Upper lobe of left lung (tissue), 4 donors: ENCODE data around the gene SH3PXD2A.

Source experiments
- CTCF ChIP-seq, 6 experiments: fragments of 450-650 bp in 4 of 6; fragments of 200-600 bp in 2 of 6; sonication (generic) in 2 of 6; IDR thresholded peaks; one replicate each; pipeline ENCODE4 v1.5.1; 2016 to 2019; ENCODE audit warnings: antibody characterized with exemption in 6 of 6
- EP300 ChIP-seq, 4 donors: sonication (generic); formaldehyde crosslinking; IDR thresholded peaks; one replicate each; pipeline ENCODE4 v1.5.1; 2017; ENCODE audit warnings: antibody characterized with exemption in 4 of 4, control low read depth in 2 of 4
- POLR2A ChIP-seq, 4 donors: fragments of 450-650 bp; IDR thresholded peaks; one replicate each; pipeline ENCODE4 v1.5.1; 2016 to 2017; ENCODE audit warnings: antibody characterized with exemption in 4 of 4, mild to moderate bottlenecking in 2 of 4
- POLR2AphosphoS5 ChIP-seq, 2 donors: sonication (generic); formaldehyde crosslinking; IDR thresholded peaks; one replicate each; pipeline ENCODE4 v1.5.1; 2017; ENCODE audit warnings: antibody characterized with exemption in 2 of 2

GRCh38 chr10:103816431-103816830, 38.9 kb downstream of the SH3PXD2A start:
- TF ChIP-seq CTCF (IDR thresholded peaks at IDR 0.05) (no peak), POLR2A (IDR thresholded peaks at IDR 0.05) (no peak), POLR2AphosphoS5 (IDR thresholded peaks at IDR 0.05) (no peak), EP300 (IDR thresholded peaks at IDR 0.05) (no peak)
